D341Med (cell line): ENCODE measurements around the gene INPP4B.
"Not testable (repeated sequence)": the region's sequence is repeated elsewhere in the genome, so short reads cannot be mapped to it uniquely, and the experiment has no call there.

ENCODE experiments used
- DNase-seq: peaks from one replicate; pipeline ENCODE4 v3.0.0; 2012; ENCODE audit warnings: low spot score

Gene INPP4B

GRCh38 chr4:142544039-142544438 lies 302.1 kb downstream of the INPP4B start:
- DNase-seq: no peak

DNA sequence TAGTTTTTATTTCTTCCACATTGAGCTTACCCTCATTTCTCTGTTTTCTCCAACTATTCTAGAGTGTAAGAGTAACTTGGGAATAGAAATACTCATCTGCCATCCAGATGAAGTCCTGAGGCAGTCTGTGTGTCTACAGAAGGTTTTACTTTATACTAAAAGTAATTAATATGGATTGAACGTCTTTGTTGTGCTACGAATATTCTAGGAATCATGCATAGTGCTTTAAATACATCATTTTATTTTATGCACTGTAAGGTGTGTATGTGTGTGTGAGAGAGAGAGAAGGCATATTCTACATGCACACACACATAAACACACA lies 305.7 kb downstream of the INPP4B start:
- no peak for DNase-seq

- no peak for DNase-seq
Observed at GRCh38 chr4:142539796-142540482, 306.2 kb downstream of the INPP4B start.

DNA sequence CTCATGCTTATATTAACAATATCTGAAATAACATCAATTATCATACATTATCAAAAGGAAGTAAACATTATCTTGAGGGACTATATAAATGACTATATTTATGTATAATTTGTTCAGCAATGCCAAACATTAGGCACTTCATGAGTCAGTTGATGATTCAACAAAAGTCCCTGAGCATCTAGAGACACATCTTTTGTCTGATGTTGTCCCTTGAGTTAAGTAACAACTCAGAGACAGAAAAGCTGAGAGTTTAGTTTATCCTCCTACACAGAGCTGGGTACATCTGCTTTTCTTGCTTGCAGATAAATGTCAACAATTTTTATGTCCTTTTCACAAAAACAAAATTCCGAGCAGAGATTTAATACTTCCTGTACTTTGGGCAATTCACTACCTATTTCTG lies 311.1 kb downstream of the INPP4B start:
- no peak for DNase-seq

DNA sequence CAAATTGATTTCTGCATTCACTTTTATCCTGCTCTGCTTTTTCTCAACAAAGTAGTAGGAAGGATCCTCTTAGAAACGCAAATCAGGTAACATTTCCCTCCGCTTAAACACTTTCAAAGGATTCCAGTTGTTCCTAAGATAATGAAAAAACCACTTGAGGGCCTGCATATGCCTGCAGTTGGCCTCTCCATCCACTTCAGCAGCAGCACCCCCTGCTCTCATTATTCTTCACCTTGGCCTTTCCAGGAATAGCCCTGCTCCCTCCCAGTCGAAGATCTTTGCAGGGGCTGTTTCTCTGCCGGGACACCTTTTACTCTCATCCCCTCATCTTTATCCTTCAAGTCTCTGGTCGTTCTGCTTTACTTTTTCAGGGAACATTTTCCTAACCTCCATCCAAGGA lies 314.0 kb downstream of the INPP4B start:
- DNase-seq: no peak

GRCh38 chr4:142530728-142531127 lies 315.4 kb downstream of the INPP4B start:
- DNase-seq: no peak

DNA sequence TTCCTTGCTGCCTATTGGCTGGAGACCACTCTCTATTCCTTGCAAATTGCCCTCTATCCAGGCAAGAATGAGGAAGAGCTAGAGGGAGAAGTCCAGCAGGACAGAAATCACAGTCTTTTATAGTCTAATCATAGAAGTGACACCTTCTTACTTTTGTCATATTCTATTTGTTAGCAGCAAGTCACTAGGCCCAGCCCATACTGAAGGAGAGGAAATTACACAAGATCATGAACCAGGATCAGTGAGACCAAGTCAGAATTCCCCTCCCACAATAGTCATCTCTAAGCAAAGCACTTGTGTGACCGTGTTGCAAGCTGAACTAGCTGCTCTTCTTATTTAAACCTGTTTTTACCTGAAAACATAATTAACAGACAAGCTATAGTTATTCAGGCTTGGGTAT lies 317.7 kb downstream of the INPP4B start:
- DNase-seq: no peak

DNA sequence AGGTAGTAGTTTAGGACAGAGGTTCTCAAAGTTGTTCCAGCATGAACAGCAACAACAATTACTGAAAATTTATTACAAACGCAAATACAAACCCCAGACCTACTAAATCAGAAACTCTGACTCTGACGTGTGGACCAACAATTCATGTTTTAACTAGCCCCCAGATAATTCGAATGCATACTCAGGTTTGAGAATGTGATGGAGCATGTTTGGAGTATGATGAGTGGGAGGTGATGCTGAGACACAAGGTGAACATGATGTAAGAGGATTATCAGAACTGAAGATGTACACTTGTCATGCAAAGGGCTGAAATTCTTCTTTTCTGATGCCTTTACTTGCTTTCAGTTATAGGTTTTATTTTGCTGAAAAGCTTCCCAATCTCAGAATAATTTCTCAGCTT lies 323.0 kb downstream of the INPP4B start:
- no peak for DNase-seq

- DNase-seq: no peak
Observed at GRCh38 chr4:142519342-142519741, 326.8 kb downstream of the INPP4B start.

DNA sequence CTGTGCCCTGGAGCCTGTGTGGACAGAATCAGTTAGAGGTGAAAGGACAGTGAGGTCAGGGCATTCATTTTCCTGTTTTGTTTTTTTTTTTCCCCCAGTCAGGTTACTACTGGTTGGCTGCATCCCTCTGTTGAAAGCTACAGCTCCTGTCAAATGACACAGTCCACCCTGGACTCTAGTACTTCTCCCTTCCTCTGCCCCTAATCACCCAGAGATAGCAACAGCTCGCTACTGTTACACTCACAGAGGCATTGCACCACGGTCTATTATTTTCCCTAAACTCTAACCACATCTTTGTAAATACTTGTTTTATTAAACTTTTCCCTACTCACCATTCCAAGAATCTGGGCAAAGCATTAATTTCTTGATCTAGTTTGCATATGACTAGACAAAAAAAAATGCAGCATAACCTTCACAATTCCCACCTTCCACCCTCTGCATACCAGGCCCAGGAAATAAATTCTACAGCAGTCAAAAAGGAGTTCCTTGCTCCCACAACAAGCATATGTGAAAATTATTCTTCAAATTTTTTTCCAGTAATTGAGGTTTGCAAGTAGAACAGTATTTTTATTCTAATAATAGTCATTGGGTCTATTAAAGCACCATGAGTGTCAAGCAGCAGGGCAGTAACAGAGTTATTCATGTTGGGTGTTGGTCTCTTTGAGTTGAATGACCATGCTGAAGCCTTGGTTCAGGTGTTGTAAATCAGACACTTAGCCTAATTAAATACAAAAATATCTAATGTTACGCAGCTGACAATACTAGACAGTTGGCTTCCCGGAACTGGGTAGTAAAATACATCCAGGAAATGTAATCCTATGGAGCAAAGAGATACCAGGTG lies 329.2 kb downstream of the INPP4B start:
- no peak for DNase-seq

- DNase-seq: no peak
Observed at GRCh38 chr4:142512161-142512560, 333.9 kb downstream of the INPP4B start.

GRCh38 chr4:142509881-142510280 lies 336.2 kb downstream of the INPP4B start:
- no peak for DNase-seq

DNA sequence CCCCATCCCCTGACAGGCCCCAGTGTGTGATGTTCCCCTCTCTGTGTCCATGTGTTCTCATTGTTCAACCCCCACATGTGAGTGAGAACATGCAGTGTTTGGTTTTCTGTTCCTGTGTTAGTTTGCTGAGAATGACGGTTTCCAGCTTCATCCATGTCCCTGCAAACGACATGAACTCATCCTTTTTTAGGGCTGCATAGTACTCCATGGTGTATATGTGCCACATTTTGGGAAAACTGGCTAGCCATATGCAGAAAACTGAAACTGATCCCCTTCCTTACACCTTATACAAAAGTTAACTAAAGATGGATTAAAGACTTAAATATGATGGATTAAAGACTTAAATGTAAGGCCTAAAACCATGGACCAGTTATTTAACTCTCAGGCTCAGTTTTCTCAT lies 336.7 kb downstream of the INPP4B start:
- not testable (repeated sequence) for DNase-seq

- no peak for DNase-seq
Observed at GRCh38 chr4:142500966-142501365, 345.1 kb downstream of the INPP4B start.

- no peak for DNase-seq
Observed at GRCh38 chr4:142497606-142498005, 348.5 kb downstream of the INPP4B start.

DNA sequence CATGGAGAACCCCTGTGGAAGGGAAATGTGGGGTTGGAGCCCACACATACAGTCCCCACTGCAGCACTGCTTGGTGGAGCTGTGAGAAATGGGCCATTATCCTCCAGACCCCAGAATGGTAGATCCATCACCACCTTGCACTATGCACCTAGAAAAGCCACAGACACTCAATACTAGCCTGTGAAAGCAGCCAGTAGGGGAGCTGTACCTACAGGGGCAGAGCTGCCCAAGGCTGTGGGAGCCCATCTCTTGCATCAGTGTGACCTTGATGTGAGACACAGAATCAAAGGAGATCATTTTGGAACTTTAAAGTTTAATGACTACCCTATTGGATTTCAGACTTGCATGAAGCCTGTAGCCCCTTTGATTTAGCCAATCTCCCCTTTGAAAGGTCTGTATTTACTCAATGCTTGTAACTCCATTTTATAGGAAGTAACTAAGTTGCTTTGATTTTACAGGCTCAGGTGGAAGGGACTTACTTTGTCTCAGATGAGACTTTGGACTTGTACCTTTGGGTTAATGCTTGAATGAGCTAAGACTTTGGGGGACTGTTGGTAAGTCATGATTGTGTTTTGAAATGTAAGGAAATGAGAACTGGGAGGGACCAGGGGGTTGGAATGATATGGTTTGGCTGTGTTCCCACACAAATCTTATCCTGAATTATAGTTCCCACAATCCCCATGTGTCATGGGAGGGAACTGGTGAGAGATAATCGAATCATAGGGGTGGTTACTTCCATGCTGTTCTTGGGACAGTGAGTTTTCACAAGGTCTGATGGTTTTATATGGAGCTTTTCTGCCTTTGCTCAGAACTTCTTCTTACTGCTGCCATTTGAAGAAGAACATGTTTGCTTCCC lies 352.6 kb downstream of the INPP4B start:
- DNase-seq: no peak

DNA sequence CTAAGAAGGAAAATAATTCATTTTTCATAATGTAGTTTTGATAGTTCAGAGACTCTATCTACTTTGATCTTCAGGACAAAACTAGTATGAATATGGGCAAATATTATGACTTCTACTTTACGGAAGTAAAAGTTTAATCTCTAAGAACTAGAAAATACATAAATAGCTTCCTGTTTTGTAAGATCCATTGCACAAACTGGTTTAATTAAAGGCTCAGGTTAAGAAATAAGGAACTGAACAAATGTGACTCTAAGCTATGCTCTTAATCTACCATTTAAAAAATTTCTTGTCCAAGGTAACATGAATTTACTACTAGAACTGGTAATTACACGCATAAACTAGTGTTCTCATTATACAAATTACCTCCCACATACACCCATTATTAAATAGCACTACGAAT lies 360.6 kb downstream of the INPP4B start:
- no peak for DNase-seq

GRCh38 chr4:142480244-142480643 lies 365.9 kb downstream of the INPP4B start:
- no peak for DNase-seq

DNA sequence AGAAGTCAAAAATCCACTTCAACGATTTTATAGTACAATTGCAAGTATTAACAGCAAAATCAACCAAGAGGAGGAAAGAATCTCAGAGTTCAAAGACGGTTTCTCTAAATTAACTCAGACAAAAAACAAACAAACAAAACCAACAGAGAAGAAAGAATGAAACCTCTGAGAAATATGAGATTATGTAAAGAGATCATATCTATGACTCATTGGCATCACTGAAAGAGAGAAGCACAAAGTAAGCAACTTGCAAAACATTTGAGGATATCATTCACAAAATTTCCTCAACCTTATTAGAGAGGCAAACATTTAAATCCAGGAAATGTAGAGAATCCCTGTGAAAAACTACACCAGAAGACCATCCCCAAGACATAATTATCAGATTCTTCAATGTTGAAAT lies 370.4 kb downstream of the INPP4B start:
- no peak for DNase-seq

DNA sequence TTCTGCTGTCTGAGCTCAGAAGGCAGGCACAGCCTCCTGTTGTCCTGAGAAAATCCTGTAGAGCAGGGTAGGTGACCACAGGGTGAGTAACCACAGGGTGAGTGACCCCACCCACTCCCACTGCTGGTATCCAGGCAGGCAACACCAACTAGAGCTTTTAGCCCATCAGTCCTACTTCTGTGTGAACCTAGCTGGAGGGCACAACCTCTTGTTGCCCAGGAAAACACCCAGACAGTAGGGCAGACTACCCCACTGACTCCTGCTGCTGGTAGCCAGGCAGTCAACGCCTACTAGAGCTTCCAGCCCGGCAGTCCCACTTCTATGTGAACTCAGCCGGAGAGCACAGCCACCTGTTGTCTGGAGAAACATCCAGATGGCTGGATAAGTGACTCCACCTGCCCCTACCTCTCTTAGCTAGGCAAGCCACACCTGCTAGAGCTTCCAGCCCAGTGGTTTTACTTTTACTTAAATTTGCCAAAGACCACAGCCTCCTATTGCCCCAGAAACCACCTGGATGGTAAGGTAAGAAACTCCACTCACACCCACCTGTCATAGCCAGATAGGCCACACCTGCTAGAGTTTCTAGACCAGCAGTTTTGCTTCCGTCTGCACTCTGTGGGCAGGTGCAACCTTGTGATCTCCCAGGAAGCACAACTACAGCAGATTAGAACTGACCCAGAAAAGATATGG lies 371.6 kb downstream of the INPP4B start:
- no peak for DNase-seq

- no peak for DNase-seq
Observed at GRCh38 chr4:142473960-142474338, 372.2 kb downstream of the INPP4B start.

DNA sequence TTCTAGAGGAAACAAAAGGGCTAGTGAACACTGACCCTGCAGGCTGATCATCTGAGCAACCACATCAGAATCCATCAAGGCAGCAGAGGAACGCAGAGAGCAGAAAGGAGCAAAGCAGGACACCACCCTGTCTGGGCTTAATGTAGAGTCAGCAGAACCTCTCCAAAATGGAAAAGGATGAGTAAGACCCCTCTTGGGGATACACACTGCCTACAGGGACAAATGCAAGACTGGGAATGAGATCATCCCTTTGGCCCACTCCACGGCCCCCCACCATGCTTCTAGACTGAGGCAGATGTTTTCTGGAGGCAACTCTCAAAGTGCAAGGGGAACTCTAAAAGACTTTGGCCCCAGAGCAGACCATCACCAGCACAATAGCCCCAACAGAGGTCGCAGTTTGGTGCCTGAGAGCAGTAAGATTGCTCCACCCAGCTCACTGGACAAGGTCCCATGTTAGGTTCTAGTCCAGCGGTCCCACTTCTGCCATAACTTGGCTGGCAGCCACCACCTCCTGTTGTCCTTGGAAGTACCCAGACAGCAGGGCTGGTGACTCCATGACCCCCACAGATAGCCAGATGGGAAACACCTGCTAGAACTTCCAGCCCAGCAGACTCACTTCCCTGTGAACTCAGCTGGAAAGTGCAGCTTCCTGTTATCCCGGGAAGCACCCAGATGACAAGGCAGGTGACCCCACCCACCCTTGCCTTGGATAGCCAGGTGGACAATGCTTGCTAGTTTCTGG lies 372.7 kb downstream of the INPP4B start:
- no peak for DNase-seq
